DND-41 (cell line): ENCODE measurements around the gene LMO4.

Experiments used
- EZH2 ChIP-seq: IDR thresholded peaks from 3 replicates; pipeline ENCODE4 v1.6.1; 2012; ENCODE audit warnings: borderline replicate concordance, low read depth, mild to moderate bottlenecking, moderate library complexity, low read length, inconsistent platforms; ENCODE audit not compliant: severe bottlenecking
- TF ChIP-seq, protein P1 (sequence below): IDR thresholded peaks from 2 replicates; pipeline ENCODE4 v1.5.1; 2012; ENCODE audit warnings: borderline replicate concordance, low read length, moderate library complexity, mild to moderate bottlenecking; ENCODE audit not compliant: poor library complexity, severe bottlenecking; ENCODE audit errors: extremely low read depth

DNA sequence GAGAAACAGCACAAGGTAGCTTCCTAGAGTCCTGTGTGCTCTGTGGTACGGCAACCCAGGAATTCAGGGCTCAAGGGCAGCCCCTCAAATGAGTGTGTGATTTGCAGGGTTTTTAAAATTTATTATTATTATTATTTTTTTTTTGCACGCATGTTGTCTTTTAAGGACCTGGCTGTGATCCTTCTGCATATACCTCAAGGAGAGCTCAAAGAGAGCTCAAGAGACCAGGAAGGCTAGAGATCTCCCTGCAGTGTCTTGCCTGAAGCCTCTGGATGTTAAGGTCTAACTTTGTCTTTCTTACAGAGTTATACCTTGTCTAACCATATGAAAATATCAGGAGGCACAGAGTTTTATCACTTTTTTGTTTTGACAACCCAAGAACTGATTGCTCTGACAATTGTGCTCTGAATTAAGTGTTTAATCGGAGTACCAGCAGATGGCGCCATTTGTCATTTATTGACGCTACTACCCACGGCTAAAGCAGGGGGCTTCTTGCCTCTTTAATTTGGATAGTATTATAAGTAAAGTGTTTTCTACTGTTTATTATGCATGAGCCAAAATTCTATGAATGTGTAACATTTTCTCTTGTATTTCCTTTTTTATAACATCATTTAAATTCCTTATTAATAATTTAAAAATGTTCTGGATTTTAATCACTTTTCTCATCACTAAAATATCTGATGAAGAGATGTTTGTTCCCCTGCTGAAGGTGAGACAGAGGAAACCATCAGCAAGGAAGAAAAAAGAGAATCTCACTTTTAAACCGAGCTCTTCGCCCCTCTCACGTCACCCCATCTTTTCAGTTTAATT, 35.8 kb upstream of the LMO4 start:
- TF ChIP-seq, protein P1, sequence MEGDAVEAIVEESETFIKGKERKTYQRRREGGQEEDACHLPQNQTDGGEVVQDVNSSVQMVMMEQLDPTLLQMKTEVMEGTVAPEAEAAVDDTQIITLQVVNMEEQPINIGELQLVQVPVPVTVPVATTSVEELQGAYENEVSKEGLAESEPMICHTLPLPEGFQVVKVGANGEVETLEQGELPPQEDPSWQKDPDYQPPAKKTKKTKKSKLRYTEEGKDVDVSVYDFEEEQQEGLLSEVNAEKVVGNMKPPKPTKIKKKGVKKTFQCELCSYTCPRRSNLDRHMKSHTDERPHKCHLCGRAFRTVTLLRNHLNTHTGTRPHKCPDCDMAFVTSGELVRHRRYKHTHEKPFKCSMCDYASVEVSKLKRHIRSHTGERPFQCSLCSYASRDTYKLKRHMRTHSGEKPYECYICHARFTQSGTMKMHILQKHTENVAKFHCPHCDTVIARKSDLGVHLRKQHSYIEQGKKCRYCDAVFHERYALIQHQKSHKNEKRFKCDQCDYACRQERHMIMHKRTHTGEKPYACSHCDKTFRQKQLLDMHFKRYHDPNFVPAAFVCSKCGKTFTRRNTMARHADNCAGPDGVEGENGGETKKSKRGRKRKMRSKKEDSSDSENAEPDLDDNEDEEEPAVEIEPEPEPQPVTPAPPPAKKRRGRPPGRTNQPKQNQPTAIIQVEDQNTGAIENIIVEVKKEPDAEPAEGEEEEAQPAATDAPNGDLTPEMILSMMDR, result peak; percentile 85
- no peak for TF ChIP-seq EZH2
